Coronary artery (tissue), 2 donors: ENCODE measurements around the gene SH3GLB1.
A peak's percentile ranks its signal among the peaks of the same experiment; 100 is the strongest.

ENCODE experiments used
- DNase-seq: peaks from one replicate; pipeline ENCODE4 v3.0.0-alpha.2; 2017; ENCODE audit warnings: low spot score
- H3K27ac ChIP-seq, 2 donors: fragments of 200-600 bp; sonication (generic); one replicate each; pipeline ENCODE4 v1.5.1; 2016 to 2019
- H3K4me3 ChIP-seq: fragments of 200-600 bp; sonication (generic); 2 replicates; pipeline ENCODE4 v1.5.1; 2016; ENCODE audit warnings: mild to moderate bottlenecking, moderate library complexity
- TF ChIP-seq, protein P1 (sequence below): fragments of 200-600 bp; sonication (generic); IDR thresholded peaks from one replicate; pipeline ENCODE4 v1.5.1; 2019; ENCODE audit warnings: antibody characterized with exemption

SH3GLB1 gene

DNA sequence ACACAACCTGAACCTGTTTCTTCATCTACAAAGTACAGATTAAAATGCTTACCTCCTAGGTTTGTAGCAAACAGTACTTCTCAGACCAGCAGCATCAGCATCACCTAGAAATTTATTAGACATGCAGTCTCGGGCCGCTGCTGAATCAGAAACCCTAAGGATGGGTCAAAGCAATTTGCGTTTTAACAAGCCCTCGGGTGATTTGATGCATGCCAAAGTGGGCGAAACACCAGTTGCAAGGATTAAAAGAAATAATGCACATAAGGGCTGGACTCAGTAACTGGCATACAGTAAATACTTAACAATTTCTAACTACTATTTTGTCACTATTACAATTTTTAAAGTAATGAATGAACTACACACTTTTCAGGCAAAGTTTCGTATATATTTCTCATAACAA lies 47.5 kb downstream of the SH3GLB1 start:
- no peak for DNase-seq
- H3K4me3 ChIP-seq, result no peak overlapping the region
- no peak overlapping the region for H3K27ac ChIP-seq
- TF ChIP-seq, protein P1, sequence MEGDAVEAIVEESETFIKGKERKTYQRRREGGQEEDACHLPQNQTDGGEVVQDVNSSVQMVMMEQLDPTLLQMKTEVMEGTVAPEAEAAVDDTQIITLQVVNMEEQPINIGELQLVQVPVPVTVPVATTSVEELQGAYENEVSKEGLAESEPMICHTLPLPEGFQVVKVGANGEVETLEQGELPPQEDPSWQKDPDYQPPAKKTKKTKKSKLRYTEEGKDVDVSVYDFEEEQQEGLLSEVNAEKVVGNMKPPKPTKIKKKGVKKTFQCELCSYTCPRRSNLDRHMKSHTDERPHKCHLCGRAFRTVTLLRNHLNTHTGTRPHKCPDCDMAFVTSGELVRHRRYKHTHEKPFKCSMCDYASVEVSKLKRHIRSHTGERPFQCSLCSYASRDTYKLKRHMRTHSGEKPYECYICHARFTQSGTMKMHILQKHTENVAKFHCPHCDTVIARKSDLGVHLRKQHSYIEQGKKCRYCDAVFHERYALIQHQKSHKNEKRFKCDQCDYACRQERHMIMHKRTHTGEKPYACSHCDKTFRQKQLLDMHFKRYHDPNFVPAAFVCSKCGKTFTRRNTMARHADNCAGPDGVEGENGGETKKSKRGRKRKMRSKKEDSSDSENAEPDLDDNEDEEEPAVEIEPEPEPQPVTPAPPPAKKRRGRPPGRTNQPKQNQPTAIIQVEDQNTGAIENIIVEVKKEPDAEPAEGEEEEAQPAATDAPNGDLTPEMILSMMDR, result no peak

DNA sequence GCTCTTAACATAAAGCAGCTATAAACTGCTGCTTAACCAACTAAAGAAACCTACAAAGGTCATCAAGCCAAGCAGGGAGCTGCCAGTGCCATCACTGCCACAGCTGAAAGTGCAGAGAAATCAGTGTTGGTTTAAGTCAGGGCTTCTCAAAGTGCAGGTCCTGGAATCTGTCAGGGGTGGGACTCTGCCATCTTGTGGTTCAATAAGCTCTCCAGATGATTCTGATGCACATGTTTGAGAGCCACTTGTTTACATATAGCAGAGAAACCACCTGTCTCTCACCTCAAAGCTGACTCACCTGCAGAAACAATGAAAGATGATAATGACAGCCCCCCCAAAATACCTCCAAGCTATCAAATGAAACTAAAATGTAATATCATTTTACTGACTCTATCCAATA lies 49.3 kb downstream of the SH3GLB1 start:
- TF ChIP-seq, protein P1, result no peak
- H3K4me3 ChIP-seq, result no peak overlapping the region
- H3K27ac ChIP-seq, result no peak overlapping the region
- DNase-seq, result no peak

DNA sequence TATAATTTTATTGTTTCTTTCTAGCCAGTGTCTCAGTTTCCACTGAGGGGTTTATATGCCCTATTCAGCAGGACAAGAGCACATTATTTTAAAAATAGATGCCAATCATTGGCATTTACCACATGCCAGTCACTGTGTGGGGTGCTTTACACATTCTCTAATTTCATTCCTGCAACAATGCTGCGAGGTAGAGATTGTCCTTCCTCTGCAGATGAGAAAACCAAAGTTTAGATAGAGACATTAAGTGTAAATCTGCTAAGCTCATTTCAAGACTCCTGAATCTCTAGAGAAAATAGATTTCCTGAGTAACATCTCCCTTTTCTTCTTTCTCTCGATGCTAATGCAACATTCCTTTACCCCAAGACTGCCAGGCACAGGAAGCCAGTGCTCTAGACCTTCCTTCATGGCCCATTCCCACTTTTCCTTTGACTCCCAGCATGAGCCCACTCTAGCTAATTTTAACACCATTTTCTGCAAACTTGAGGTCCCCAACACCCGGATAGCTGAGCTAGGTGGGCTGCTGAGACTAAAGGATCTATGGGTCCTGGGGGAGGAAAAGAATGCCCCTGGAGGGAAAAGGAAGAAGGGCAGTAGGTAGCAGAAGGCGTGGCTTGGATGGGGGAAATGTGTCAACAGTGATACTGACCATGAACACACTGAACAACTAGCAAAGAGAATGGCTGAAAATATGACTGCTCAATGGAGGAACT lies 50.0 kb downstream of the SH3GLB1 start:
- TF ChIP-seq, protein P1, result no peak
- Histone ChIP-seq H3K4me3 (no peak overlapping the region), H3K27ac (no peak overlapping the region)
- DNase-seq, result no peak

DNA sequence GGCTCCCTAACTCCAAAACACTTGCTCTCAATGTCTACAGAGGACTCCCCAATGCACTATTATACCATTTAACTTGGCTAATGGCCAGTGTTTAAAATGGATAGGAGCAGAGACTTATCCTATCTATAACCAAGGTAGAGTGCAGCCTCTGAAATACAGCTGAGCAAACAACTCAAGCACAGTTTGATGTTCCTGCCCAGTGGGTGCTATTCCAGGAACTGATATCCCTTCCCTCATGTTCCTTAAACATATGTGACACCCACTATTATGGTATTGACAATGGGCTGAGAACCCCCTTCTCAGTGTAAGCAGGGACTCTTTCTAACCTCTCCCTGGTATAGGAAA lies 51.7 kb downstream of the SH3GLB1 start:
- TF ChIP-seq, protein P1, result no peak
- Histone ChIP-seq H3K27ac (no peak overlapping the region), H3K4me3 (no peak overlapping the region)
- no peak for DNase-seq

DNA sequence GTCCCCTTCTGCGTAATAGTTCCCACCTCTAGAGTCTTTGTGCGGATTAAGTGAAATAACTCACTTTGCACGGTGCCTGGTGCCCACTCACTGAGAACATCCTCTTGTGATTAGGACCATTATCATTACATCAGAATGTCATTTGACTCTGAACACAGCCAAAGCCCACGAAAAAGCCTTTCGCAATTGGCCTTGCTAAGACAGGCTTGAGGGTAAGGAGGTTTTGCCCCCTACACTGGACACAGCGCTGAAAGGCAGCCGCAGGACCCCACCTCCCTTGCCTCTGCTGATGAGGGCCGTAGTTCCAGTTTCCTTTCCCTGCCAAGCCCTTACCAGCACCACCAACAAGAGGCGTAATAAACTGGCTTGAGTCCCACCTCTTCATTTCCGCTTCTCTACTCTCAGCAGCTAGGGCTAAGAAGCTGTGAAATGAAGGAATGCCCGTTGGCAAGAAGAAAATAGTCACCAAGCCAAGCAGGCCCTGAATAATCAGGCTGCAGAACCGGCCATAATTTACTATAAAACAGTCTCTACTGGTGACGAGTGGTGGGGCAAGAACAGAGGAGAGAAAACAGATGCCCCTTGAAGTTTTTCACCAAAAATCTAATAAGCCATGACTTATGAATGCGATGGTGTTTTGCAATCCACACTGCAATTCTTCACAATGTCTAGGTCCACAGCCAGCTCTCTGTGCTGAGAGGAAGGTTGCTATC lies 53.1 kb downstream of the SH3GLB1 start:
- TF ChIP-seq, protein P1, result no peak
- DNase-seq, result no peak
- H3K27ac ChIP-seq, result peak overlapping the region in 1 of 2 donors; percentile 51

DNA sequence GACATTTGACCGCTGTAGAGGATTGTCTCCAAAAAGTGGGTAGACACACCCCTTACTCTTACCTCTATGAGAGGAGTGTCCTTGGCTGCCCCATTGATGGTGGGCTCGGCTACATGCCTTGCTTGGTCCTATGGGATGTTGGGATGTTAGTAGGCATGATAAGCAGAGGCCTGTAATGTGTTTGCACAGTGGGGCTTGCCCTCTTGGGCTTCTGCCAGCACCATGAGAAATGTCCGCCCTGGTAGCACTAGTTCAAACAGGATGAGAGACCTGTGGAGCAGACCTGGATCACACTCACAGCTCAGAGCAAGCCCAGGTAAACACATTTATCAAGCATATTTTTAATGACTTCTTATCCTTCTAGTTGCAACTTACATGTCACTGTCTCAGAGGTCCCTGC lies 54.2 kb downstream of the SH3GLB1 start:
- Histone ChIP-seq H3K4me3 (no peak overlapping the region), H3K27ac (no peak overlapping the region)
- TF ChIP-seq, protein P1, result no peak
- no peak for DNase-seq

More for the DNA sequence above, 53.1 kb downstream of the SH3GLB1 start:
- peak overlapping the region; percentile 21 for H3K4me3 ChIP-seq

DNA sequence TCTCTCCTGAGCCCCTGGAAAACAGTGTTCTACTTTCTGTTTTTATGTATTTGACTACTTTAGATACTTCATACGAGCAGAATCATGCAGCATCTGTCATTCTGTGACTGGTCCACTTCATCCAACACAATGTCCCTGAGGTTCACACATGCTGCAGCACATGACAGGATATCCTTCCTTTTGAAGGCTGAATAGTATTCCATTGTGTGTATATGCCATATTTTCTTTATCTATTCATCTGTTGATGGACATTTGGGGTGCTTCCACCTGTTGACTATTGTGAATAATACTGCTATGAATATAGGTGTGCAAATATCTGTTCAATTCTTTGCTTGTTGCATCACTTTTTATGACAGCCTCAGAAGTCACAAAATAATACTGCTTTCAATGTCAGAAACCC lies 55.8 kb downstream of the SH3GLB1 start:
- TF ChIP-seq, protein P1, result no peak

More for the DNA sequence above, 55.8 kb downstream of the SH3GLB1 start:
- Histone ChIP-seq H3K27ac (no peak overlapping the region), H3K4me3 (no peak overlapping the region)
- DNase-seq, result no peak
